Measurements from ENCODE around the gene CREB1. TPM values are rescaled to one million over a fixed set of nuclear protein-coding genes. Genes with fewer than 3 reads are reported as not detected.

Gene CREB1
- total RNA-seq, 1 donor from 2014 or later: 27.3 TPM

GRCh38 chr2:207571370-207571769 is 41.6 kb downstream of the CREB1 start:
- Histone ChIP-seq H3K9me3 (no peaks in the 10 kb centered on the region), H3K27ac (no peak overlapping the region), H3K36me3 (peaks cover 0 to 35% of the 10 kb centered on the region in 2 donors), H3K4me1 (no peaks in the 10 kb centered on the region), H3K4me3 (no peak overlapping the region), H3K27me3 (no peaks in the 10 kb centered on the region)
- intact Hi-C loops (cut with DNase I): no loop called here
- DNase-seq (ENCODE audit: extremely low spot score in 2 of 2): no peak
- TF ChIP-seq CTCF (IDR thresholded peaks at IDR 0.05) (no peak), POLR2AphosphoS5 (IDR thresholded peaks at IDR 0.05; ENCODE audit: insufficient read depth in 1 of 2, low read depth in 1 of 2) (no peak), POLR2A (IDR thresholded peaks at IDR 0.05) (no peak)

- H3K4me1 ChIP-seq: no peaks in the 10 kb centered on the region
- no peaks in the 10 kb centered on the region for H3K9me3 ChIP-seq
- peaks cover 0 to 41% of the 10 kb centered on the region in 2 donors for H3K36me3 ChIP-seq
- no peak overlapping the region for H3K27ac ChIP-seq
- no peaks in the 10 kb centered on the region for H3K27me3 ChIP-seq
- intact Hi-C loops (cut with DNase I): no loop called here
- no peak overlapping the region for H3K4me3 ChIP-seq
- TF ChIP-seq CTCF (IDR thresholded peaks at IDR 0.05) (no peak), POLR2AphosphoS5 (IDR thresholded peaks at IDR 0.05; ENCODE audit: insufficient read depth in 1 of 2, low read depth in 1 of 2) (no peak), POLR2A (IDR thresholded peaks at IDR 0.05) (no peak)
- DNase-seq (ENCODE audit: extremely low spot score in 2 of 2): no peak
Observed at GRCh38 chr2:207584952-207585351, 55.2 kb downstream of the CREB1 start.

- H3K27ac ChIP-seq: no peak overlapping the region
- H3K4me3 ChIP-seq: no peak overlapping the region
- no peaks in the 10 kb centered on the region for H3K9me3 ChIP-seq
- H3K36me3 ChIP-seq: peaks cover 0 to 23% of the 10 kb centered on the region in 2 donors
- no peaks in the 10 kb centered on the region for H3K4me1 ChIP-seq
- intact Hi-C loops (cut with DNase I): no loop called here
- no peaks in the 10 kb centered on the region for H3K27me3 ChIP-seq
- no peak for TF ChIP-seq POLR2AphosphoS5 (IDR thresholded peaks at IDR 0.05; ENCODE audit: insufficient read depth in 1 of 2, low read depth in 1 of 2)
- no peak for TF ChIP-seq CTCF (IDR thresholded peaks at IDR 0.05)
- no peak for DNase-seq (ENCODE audit: extremely low spot score in 2 of 2)
Observed at GRCh38 chr2:207587305-207587704, 57.5 kb downstream of the CREB1 start.

GRCh38 chr2:207589143-207589542 is 59.4 kb downstream of the CREB1 start:
- TF ChIP-seq CTCF (IDR thresholded peaks at IDR 0.05): no peak
- TF ChIP-seq POLR2AphosphoS5 (IDR thresholded peaks at IDR 0.05; ENCODE audit: insufficient read depth in 1 of 2, low read depth in 1 of 2): no peak
- no peak for TF ChIP-seq POLR2A (IDR thresholded peaks at IDR 0.05)
- Histone ChIP-seq H3K27me3 (no peaks in the 10 kb centered on the region), H3K4me3 (no peak overlapping the region), H3K9me3 (no peaks in the 10 kb centered on the region), H3K4me1 (no peaks in the 10 kb centered on the region), H3K36me3 (peaks cover 0 to 20% of the 10 kb centered on the region in 2 donors), H3K27ac (no peak overlapping the region)
- intact Hi-C loops (cut with DNase I): no loop called here
- no peak for DNase-seq (ENCODE audit: extremely low spot score in 2 of 2)

GRCh38 chr2:207593277-207593676 is 63.5 kb downstream of the CREB1 start:
- intact Hi-C loops (cut with DNase I): no loop called here
- Histone ChIP-seq H3K27me3 (no peaks in the 10 kb centered on the region), H3K4me1 (no peaks in the 10 kb centered on the region), H3K9me3 (no peaks in the 10 kb centered on the region), H3K27ac (no peak overlapping the region), H3K4me3 (no peak overlapping the region), H3K36me3 (peaks cover 0 to 19% of the 10 kb centered on the region in 2 donors)
- TF ChIP-seq POLR2AphosphoS5 (IDR thresholded peaks at IDR 0.05; ENCODE audit: insufficient read depth in 1 of 2, low read depth in 1 of 2): no peak
- TF ChIP-seq POLR2A (IDR thresholded peaks at IDR 0.05): no peak
- TF ChIP-seq CTCF (IDR thresholded peaks at IDR 0.05): no peak
- no peak for DNase-seq (ENCODE audit: extremely low spot score in 2 of 2)

Data from vagina (tissue), 2 donors.